ENCODE measurements around the gene ULK4.
A peak's percentile ranks its signal among the peaks of the same experiment; 100 is the strongest.

The ULK4 gene

GRCh38 chr3:41854956-41855355 is 106.9 kb downstream of the ULK4 start:
- H4K20me1 ChIP-seq (ENCODE audit: insufficient read depth, low read length), result no peaks in the 10 kb centered on the region
- no peaks in the 10 kb centered on the region for H3K36me3 ChIP-seq (ENCODE audit: insufficient read depth, low read length)
- TF ChIP-seq CTCF (IDR thresholded peaks at IDR 0.05; ENCODE audit: borderline replicate concordance, extremely low read depth, low read length, poor library complexity, severe bottlenecking) (no peak), EZH2 (IDR thresholded peaks at IDR 0.05; ENCODE audit: borderline replicate concordance, low read depth, low read length, severe bottlenecking) (no peak)
- no peak overlapping the region for H3K4me3 ChIP-seq (ENCODE audit: low read depth in 1 of 2, low read length in 2 of 2)
- DNase-seq (no peak), ATAC-seq (ENCODE audit: insufficient read depth, low read depth) (no peak)
- H3K4me2 ChIP-seq (ENCODE audit: insufficient read depth, low read length), result no peak overlapping the region
- H3K79me2 ChIP-seq (ENCODE audit: insufficient read depth, low read length), result no peaks in the 10 kb centered on the region
- H3K27me3 ChIP-seq (ENCODE audit: insufficient read depth, low read length, poor library complexity), result no peaks in the 10 kb centered on the region
- no peak overlapping the region for H2AFZ ChIP-seq (ENCODE audit: low read depth, low read length)
- no peaks in the 10 kb centered on the region for H3K4me1 ChIP-seq (ENCODE audit: insufficient read depth, low read length)
- H3K9me3 ChIP-seq (ENCODE audit: insufficient read depth, low read length, severe bottlenecking), result no peaks in the 10 kb centered on the region
- H3K27ac ChIP-seq (ENCODE audit: low read length), result no peak overlapping the region
- no peak overlapping the region for H3K9ac ChIP-seq (ENCODE audit: low read depth, low read length)

GRCh38 chr3:41853540-41854196 is 108.2 kb downstream of the ULK4 start:
- no peaks in the 10 kb centered on the region for H4K20me1 ChIP-seq (ENCODE audit: insufficient read depth, low read length)
- ATAC-seq (ENCODE audit: insufficient read depth, low read depth), result no peak
- H3K27me3 ChIP-seq (ENCODE audit: insufficient read depth, low read length, poor library complexity), result no peaks in the 10 kb centered on the region
- H3K4me3 ChIP-seq (ENCODE audit: low read depth in 1 of 2, low read length in 2 of 2), result no peak overlapping the region
- no peak overlapping the region for H3K27ac ChIP-seq (ENCODE audit: low read length)
- no peaks in the 10 kb centered on the region for H3K36me3 ChIP-seq (ENCODE audit: insufficient read depth, low read length)
- no peak overlapping the region for H2AFZ ChIP-seq (ENCODE audit: low read depth, low read length)
- DNase-seq, result no peak
- H3K79me2 ChIP-seq (ENCODE audit: insufficient read depth, low read length), result no peaks in the 10 kb centered on the region
- H3K4me1 ChIP-seq (ENCODE audit: insufficient read depth, low read length), result no peaks in the 10 kb centered on the region
- TF ChIP-seq CTCF (IDR thresholded peaks at IDR 0.05; ENCODE audit: borderline replicate concordance, extremely low read depth, low read length, poor library complexity, severe bottlenecking) (no peak), EZH2 (IDR thresholded peaks at IDR 0.05; ENCODE audit: borderline replicate concordance, low read depth, low read length, severe bottlenecking) (no peak)
- no peak overlapping the region for H3K4me2 ChIP-seq (ENCODE audit: insufficient read depth, low read length)
- no peaks in the 10 kb centered on the region for H3K9me3 ChIP-seq (ENCODE audit: insufficient read depth, low read length, severe bottlenecking)
- H3K9ac ChIP-seq (ENCODE audit: low read depth, low read length), result no peak overlapping the region

GRCh38 chr3:41848753-41849574 is 112.9 kb downstream of the ULK4 start:
- H3K9me3 ChIP-seq (ENCODE audit: insufficient read depth, low read length, severe bottlenecking), result no peaks in the 10 kb centered on the region
- H3K27me3 ChIP-seq (ENCODE audit: insufficient read depth, low read length, poor library complexity), result no peaks in the 10 kb centered on the region
- no peak overlapping the region for H3K4me3 ChIP-seq (ENCODE audit: low read depth in 1 of 2, low read length in 2 of 2)
- no peaks in the 10 kb centered on the region for H3K79me2 ChIP-seq (ENCODE audit: insufficient read depth, low read length)
- TF ChIP-seq EZH2 (IDR thresholded peaks at IDR 0.05; ENCODE audit: borderline replicate concordance, low read depth, low read length, severe bottlenecking) (no peak), CTCF (IDR thresholded peaks at IDR 0.05; ENCODE audit: borderline replicate concordance, extremely low read depth, low read length, poor library complexity, severe bottlenecking) (no peak)
- DNase-seq, result peak; percentile 10
- H3K4me1 ChIP-seq (ENCODE audit: insufficient read depth, low read length), result no peaks in the 10 kb centered on the region
- H2AFZ ChIP-seq (ENCODE audit: low read depth, low read length), result no peak overlapping the region
- no peaks in the 10 kb centered on the region for H4K20me1 ChIP-seq (ENCODE audit: insufficient read depth, low read length)
- no peak overlapping the region for H3K27ac ChIP-seq (ENCODE audit: low read length)
- peak; percentile 65; the same call in 2 of the 3 replicates for ATAC-seq (ENCODE audit: insufficient read depth, low read depth)
- H3K9ac ChIP-seq (ENCODE audit: low read depth, low read length), result no peak overlapping the region
- H3K4me2 ChIP-seq (ENCODE audit: insufficient read depth, low read length), result no peak overlapping the region
- no peaks in the 10 kb centered on the region for H3K36me3 ChIP-seq (ENCODE audit: insufficient read depth, low read length)

All from DND-41 (cell line).